Measurements from ENCODE around the gene FUCA1. TPM values are rescaled to one million over a fixed set of nuclear protein-coding genes. Genes with fewer than 3 reads are reported as not detected.

The FUCA1 gene
- total and polyA plus RNA-seq, 2 of the 8 experiments (the other 6 are each of a cell fraction or from before 2014, with no cell fraction given) = 5.9 to 6.4 TPM

DNA sequence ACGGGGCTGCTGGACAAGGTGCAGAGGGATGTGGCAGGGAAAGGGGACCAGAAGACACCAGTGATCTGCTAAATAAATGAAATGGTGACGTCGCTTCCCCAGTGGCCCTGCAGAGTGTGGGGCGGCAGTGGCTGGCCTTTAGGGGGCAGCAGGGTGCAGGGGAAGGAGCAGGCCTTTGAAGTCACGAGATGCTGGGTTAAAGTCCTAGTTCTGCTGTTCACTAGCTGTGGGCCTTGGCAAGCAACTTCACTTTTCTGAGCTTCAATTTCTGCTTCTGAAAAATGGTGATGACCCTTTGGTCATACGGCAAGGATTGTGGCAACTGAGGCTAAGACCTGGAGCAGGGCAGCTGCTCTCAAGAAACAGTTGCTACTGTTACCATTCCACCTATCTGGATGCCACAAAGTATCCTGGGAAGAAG, 58.3 kb downstream of the FUCA1 start (continued):
- TF ChIP-seq, protein P1, sequence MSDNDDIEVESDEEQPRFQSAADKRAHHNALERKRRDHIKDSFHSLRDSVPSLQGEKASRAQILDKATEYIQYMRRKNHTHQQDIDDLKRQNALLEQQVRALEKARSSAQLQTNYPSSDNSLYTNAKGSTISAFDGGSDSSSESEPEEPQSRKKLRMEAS (IDR thresholded peaks at IDR 0.05) = 0 out of 2 replicates have a peak, but pooled peaks have one; percentile 37
- no peak for TF ChIP-seq SAP30 (IDR thresholded peaks at IDR 0.05; ENCODE audit: insufficient read depth, insufficient replicate concordance, low read length)
- TF ChIP-seq TCF12 (IDR thresholded peaks at IDR 0.05; ENCODE audit: low read depth, low read length) = no peak
- peak; percentile 75 for TF ChIP-seq CREB1 (IDR thresholded peaks at IDR 0.05)
- TF ChIP-seq HDAC6 (IDR thresholded peaks at IDR 0.05; ENCODE audit: low read depth, low read length) = no peak

Measured in H1 (cell line).